ENCODE data around the gene BCL2.
A peak's percentile ranks its signal among the peaks of the same experiment; 100 is the strongest.

Gene BCL2

DNA sequence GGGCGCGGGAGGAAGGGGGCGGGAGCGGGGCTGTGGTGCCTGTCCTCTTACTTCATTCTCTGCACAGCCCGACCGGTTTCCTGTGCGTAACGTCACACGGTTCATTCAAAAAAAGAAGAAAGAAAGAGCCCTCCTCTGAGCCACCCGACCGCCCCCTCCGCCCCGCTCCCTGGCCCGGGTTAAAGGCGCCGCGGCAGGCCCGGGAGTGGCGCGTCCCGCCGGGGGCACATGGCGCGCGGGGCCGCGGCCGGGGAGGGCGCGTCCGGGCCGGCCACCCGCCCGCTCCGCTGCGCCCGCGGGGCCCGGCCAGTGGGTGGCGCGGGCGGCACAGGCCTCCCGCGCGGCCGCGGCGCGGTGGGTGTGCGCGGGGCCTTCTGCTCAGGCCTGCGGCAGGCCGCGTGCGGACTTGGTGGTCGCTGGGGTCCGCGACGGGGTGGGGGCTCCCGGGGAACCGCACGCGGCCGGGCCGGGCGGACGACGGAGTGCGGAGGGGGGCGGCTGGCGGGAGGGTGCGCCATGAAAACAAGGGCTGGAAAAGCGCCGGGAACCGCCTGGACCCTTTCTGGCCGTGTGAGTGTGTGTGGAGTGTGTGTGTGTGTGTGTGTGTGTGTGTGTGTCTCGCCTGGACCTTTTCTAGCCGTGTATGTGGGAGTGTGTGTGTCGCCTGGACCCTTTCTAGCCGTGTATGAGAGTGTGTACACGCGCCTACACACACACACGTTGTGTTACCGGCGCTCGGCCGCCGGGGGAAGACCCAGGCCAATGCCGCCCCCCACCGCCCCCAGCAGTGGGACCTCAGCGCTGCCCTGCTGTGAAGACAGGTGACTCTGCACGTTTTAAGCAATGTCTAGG is 780 bp upstream of the BCL2 start:
- H3K4me3 ChIP-seq (ENCODE audit: low read depth, low read length), result peak overlapping the region; percentile 70
- TF ChIP-seq, protein P1, sequence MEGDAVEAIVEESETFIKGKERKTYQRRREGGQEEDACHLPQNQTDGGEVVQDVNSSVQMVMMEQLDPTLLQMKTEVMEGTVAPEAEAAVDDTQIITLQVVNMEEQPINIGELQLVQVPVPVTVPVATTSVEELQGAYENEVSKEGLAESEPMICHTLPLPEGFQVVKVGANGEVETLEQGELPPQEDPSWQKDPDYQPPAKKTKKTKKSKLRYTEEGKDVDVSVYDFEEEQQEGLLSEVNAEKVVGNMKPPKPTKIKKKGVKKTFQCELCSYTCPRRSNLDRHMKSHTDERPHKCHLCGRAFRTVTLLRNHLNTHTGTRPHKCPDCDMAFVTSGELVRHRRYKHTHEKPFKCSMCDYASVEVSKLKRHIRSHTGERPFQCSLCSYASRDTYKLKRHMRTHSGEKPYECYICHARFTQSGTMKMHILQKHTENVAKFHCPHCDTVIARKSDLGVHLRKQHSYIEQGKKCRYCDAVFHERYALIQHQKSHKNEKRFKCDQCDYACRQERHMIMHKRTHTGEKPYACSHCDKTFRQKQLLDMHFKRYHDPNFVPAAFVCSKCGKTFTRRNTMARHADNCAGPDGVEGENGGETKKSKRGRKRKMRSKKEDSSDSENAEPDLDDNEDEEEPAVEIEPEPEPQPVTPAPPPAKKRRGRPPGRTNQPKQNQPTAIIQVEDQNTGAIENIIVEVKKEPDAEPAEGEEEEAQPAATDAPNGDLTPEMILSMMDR (IDR thresholded peaks at IDR 0.05; ENCODE audit: low read depth, low read length, missing control alignments), result no peak
- peak; percentile 65 for DNase-seq (ENCODE audit: low read depth)
- in situ Hi-C loops (cut with HindIII; ENCODE audit: low sequenced_read_pairs), result no loop called here

DNA sequence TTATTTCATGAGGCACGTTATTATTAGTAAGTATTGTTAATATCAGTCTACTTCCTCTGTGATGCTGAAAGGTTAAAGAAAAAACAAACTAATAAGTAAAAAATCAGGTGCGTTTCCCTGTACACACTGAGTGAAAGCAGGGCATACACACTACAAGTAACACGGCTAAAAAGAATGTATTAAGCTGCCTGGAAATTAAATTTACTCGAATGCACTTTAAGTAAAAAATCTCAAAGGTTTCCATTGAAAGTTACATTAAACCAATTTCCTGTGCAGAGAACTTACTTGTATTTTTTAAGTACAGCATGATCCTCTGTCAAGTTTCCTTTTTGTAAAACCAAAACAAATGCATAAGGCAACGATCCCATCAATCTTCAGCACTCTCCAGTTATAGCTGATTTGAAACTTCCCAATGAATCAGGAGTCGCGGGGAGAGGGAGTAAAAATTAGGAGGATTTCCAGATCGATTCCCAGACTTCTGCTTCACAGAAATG is 633 bp downstream of the BCL2 start:
- no peak for DNase-seq (ENCODE audit: low read depth)
- in situ Hi-C loops (cut with HindIII; ENCODE audit: low sequenced_read_pairs), result no loop called here
- H3K4me3 ChIP-seq (ENCODE audit: low read depth, low read length), result peak overlapping the region; percentile 70
- TF ChIP-seq, protein P1 (IDR thresholded peaks at IDR 0.05; ENCODE audit: low read depth, low read length, missing control alignments), result no peak

DNA sequence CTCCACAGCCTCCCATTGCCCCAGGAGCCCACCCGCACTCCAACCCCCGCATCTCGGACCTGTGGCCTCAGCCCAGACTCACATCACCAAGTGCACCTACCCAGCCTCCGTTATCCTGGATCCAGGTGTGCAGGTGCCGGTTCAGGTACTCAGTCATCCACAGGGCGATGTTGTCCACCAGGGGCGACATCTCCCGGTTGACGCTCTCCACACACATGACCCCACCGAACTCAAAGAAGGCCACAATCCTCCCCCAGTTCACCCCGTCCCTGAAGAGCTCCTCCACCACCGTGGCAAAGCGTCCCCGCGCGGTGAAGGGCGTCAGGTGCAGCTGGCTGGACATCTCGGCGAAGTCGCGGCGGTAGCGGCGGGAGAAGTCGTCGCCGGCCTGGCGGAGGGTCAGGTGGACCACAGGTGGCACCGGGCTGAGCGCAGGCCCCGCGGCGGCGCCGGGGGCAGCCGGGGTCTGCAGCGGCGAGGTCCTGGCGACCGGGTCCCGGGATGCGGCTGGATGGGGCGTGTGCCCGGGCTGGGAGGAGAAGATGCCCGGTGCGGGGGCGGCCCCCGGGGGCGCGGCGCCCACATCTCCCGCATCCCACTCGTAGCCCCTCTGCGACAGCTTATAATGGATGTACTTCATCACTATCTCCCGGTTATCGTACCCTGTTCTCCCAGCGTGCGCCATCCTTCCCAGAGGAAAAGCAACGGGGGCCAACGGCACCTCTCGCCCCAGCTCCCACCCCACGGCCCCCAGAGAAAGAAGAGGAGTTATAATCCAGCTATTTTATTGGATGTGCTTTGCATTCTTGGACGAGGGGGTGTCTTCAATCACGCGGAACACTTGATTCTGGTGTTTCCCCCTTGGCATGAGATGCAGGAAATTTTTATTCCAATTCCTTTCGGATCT is 1.3 kb downstream of the BCL2 start:
- TF ChIP-seq, protein P1 (IDR thresholded peaks at IDR 0.05; ENCODE audit: low read depth, low read length, missing control alignments), result peak; percentile 65
- no peak for DNase-seq (ENCODE audit: low read depth)
- peak overlapping the region; percentile 70 for H3K4me3 ChIP-seq (ENCODE audit: low read depth, low read length)
- in situ Hi-C loops (cut with HindIII; ENCODE audit: low sequenced_read_pairs), result no loop called here

DNA sequence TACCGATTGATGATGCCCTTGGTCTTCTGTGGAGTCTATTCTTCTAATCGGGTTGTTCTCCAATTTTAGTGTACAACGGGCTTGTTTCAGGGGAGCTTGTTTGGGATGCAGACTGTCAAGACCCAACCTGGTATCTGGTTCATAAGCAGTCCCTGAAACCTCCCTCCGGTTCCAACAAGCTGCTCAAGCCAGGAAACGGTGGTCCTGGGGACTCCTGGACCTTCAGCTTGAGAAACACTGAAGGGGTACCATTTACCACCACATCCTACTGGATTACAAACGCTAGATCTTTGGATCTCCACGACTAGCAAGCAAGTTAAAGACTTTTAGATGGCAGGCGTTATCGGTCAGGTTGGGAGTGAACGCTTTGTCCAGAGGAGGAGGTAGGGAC is 2.0 kb downstream of the BCL2 start:
- in situ Hi-C loops (cut with HindIII; ENCODE audit: low sequenced_read_pairs), result no loop called here
- no peak for DNase-seq (ENCODE audit: low read depth)
- TF ChIP-seq, protein P1 (IDR thresholded peaks at IDR 0.05; ENCODE audit: low read depth, low read length, missing control alignments), result no peak
- H3K4me3 ChIP-seq (ENCODE audit: low read depth, low read length), result peak overlapping the region; percentile 70

DNA sequence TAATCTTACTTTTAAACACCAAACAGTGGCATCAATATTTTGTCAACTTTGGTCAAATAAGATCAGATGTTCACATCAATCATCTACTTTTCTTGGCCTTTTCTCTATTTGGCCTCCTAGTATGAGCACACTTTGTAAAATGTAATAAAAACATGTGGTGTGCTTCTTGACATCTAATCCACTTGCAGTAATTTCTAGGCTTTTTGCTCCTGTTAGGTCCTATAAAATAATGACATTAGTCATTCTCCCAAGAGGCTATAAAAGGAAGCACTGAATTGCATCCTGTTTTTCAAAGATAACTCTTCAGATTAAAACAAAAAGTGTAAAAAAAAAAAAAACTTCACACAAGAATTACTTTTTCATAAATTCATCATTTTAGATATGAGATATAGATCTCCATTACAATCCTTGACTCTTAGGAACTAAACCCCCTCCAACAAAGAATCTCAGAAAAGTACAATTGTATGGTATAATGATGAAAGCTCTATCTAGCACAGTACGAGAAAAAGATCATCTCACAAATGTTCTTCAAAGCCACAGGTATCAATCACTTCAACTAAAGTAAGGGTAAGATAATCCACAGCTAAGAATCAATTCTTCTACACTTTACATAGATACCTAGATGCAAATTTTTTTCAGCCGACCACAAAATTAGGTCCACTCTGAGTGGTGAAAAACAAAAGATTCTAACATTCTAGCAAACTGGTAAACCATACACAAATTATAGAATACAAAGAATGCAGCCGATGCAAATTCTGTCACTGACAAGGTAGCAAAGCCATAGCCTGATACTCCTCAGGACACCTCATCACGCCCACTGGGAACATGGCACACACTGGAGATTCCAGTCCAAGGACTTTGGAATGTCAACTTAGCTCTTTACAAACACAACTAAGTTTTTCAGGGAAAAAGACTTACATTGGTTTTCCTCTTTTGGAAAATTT is 2.7 kb downstream of the BCL2 start:
- TF ChIP-seq, protein P1 (IDR thresholded peaks at IDR 0.05; ENCODE audit: low read depth, low read length, missing control alignments), result no peak
- no peak for DNase-seq (ENCODE audit: low read depth)
- in situ Hi-C loops (cut with HindIII; ENCODE audit: low sequenced_read_pairs), result no loop called here
- H3K4me3 ChIP-seq (ENCODE audit: low read depth, low read length), result no peak overlapping the region

Measured in astrocyte of the cerebellum (primary cell).